Naive thymus-derived CD4-positive, alpha-beta T cell (primary cell): ENCODE data around the gene THAP4. TPM values are rescaled to one million over a fixed set of nuclear protein-coding genes. Genes with fewer than 3 reads are reported as not detected.

ENCODE experiments used
- ATAC-seq: fragments of 150-1000 bp; cut with Tn5 transposase; 2 replicates; pipeline ENCODE4 v1.10.0; 2021; ENCODE audit warnings: mild to moderate bottlenecking, moderate library complexity
- CTCF ChIA-PET: fragments of 350-600 bp; sonication (Branson Sonifier 250); formaldehyde crosslinking; loops from one replicate; lab custom pipeline; 2021; ENCODE audit warnings: antibody characterized with exemption; lab: Charles Lee
- POLR2A ChIA-PET: fragments of 350-600 bp; sonication (Branson Sonifier 250); formaldehyde crosslinking; loops from one replicate; lab custom pipeline; 2021; ENCODE audit warnings: antibody characterized with exemption, inconsistent platforms; lab: Charles Lee
- DNase-seq, 9 donors: peaks; one replicate each; pipeline versions ENCODE4 v3.0.0 to v3.0.0-alpha.2; 2020 to 2022; ENCODE audit warnings: mixed read lengths in 1 of 9
- H3K27ac ChIP-seq: one replicate; pipeline ENCODE4 v1.7.0; 2013; ENCODE audit warnings: mild to moderate bottlenecking, low read depth, low read length, moderate library complexity
- H3K27me3 ChIP-seq, 2 donors: one replicate each; pipeline ENCODE4 v1.7.0; 2013; ENCODE audit warnings: low read length in 2 of 2, mild to moderate bottlenecking in 2 of 2, moderate library complexity in 2 of 2; ENCODE audit not compliant: control insufficient read depth in 2 of 2, insufficient read depth in 2 of 2
- H3K36me3 ChIP-seq, 3 experiments: 1 replicate in 2 of 3; 2 replicates in 1 of 3; pipeline ENCODE4 v1.7.0; 2013; ENCODE audit warnings: low read length in 3 of 3, mild to moderate bottlenecking in 3 of 3, moderate library complexity in 1 of 3; ENCODE audit not compliant: insufficient read depth in 3 of 3, control insufficient read depth in 2 of 3
- H3K4me1 ChIP-seq, 2 donors: one replicate each; pipeline ENCODE4 v1.7.0; 2013; ENCODE audit warnings: low read length in 2 of 2, mild to moderate bottlenecking in 2 of 2, moderate library complexity in 1 of 2; ENCODE audit not compliant: control insufficient read depth in 2 of 2, insufficient read depth in 2 of 2
- H3K4me3 ChIP-seq: 2 replicates; pipeline ENCODE4 v1.7.0; 2013; ENCODE audit warnings: mild to moderate bottlenecking, low read length
- H3K9me3 ChIP-seq, 3 experiments: 1 replicate in 2 of 3; 2 replicates in 1 of 3; pipeline ENCODE4 v1.7.0; 2013; ENCODE audit warnings: low read length in 3 of 3; ENCODE audit not compliant: control insufficient read depth in 2 of 3
- H3K27ac Mint-ChIP-seq, 9 donors: one replicate each; pipeline ENCODE4 v1.8.0; 2020 to 2022; ENCODE audit warnings: mixed read lengths in 9 of 9, mild to moderate bottlenecking in 8 of 9, moderate library complexity in 5 of 9, inconsistent platforms in 2 of 9
- H3K27me3 Mint-ChIP-seq, 5 donors: one replicate each; pipeline ENCODE4 v1.8.0; 2021 to 2022; ENCODE audit warnings: mixed read lengths in 5 of 5, mild to moderate bottlenecking in 1 of 5
- H3K36me3 Mint-ChIP-seq, 5 donors: one replicate each; pipeline ENCODE4 v1.8.0; 2020 to 2022; ENCODE audit warnings: mixed read lengths in 5 of 5, mild to moderate bottlenecking in 3 of 5, inconsistent platforms in 1 of 5
- H3K4me1 Mint-ChIP-seq, 7 donors: one replicate each; pipeline ENCODE4 v1.8.0; 2020 to 2022; ENCODE audit warnings: mixed read lengths in 7 of 7, mild to moderate bottlenecking in 3 of 7, inconsistent platforms in 1 of 7
- H3K4me3 Mint-ChIP-seq, 10 donors: one replicate each; pipeline ENCODE4 v1.8.0; 2020 to 2022; ENCODE audit warnings: mild to moderate bottlenecking in 10 of 10, mixed read lengths in 10 of 10, moderate library complexity in 6 of 10, inconsistent platforms in 2 of 10
- H3K9me3 Mint-ChIP-seq, 11 donors: one replicate each; pipeline ENCODE4 v1.8.0; 2020 to 2022; ENCODE audit warnings: mixed read lengths in 11 of 11, mild to moderate bottlenecking in 4 of 11, inconsistent platforms in 1 of 11, moderate library complexity in 1 of 11
- intact Hi-C, 2 donors: fragments of 100-400 bp; cut with micrococcal nuclease; formaldehyde crosslinking; loops; one replicate each; pipeline ENCODE4 v1.15.1; 2023
- polyA plus RNA-seq, 2 donors: library from polyadenylated mRNA; unstranded; fragments of 300-500 nt; fragmentation: Illumina TruSeq; gene quantifications; one replicate each; pipeline ENCODE4 v1.2.3, GENCODE V29; 2021
- total RNA-seq, 6 experiments: library from RNA in 5 of 6; stranded (reverse) in 5 of 6; gene quantifications; 1 replicate in 5 of 6; 2 replicates in 1 of 6; pipeline ENCODE4 v1.2.3 and lab custom pipeline; 2021 to 2026

Gene THAP4
- total and polyA plus RNA-seq, 7 experiments from 2014 or later: 26.4 to 56.2 (median 30.8) TPM

DNA sequence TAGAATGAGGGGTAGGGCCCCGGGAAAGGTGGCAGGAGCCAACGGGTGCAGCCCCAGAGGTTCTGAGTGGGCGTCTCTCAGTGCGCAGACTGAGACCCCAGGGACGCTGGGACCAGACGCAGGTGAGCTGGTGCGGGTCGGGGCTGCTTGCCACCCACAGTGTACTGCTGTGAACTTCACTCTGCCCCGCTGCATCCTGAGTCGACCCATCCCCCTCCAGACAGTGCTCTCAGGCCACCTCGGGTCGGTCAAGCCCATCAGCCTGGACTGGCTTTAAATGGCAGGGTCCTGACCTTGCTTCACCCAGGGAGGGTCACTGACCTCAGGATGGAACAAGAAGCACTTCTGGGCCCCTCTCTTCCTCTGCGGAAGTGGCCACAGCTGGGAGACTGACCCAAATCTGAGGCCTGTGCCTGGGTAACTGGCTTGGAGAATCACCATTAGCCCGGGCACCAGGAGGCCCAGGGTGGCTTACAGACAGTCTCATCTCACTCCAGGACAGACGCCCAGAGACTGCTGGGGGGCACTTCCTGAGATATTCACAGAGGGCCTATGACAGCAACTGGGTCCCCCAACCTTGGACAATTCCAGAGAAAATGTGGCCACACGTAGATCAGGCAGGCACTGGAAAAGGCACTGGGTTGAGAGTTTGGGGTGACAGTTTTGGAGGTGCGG is 102.1 kb downstream of the THAP4 start:
- Mint-ChIP-seq H3K4me1 (no peaks in the 10 kb centered on the region), H3K4me3 (no peak overlapping the region), H3K27ac (no peak overlapping the region), H3K36me3 (no peaks in the 10 kb centered on the region), H3K9me3 (no peaks in the 10 kb centered on the region), H3K27me3 (peaks cover 4 to 14% (median 8%) of the 10 kb centered on the region in 5 donors)
- intact Hi-C loops: no loop called here
- DNase-seq (no peak), ATAC-seq (no peak)
- Histone ChIP-seq H3K36me3 (no peaks in the 10 kb centered on the region), H3K27ac (no peak overlapping the region), H3K9me3 (no peaks in the 10 kb centered on the region), H3K4me3 (no peak overlapping the region), H3K27me3 (no peaks in the 10 kb centered on the region), H3K4me1 (no peaks in the 10 kb centered on the region)
- ChIA-PET POLR2A (no interaction called here), CTCF (no interaction called here)

Other genes with a start within 250 kb of the THAP4 start
- gene STK25, start 128.6 kb downstream of the THAP4 start, total RNA-seq: 100 to 1,000 TPM in 4 of 5 experiments, 10 to 100 TPM in 1; 90.8 to 170 (median 115) TPM
- 10 to 100 TPM; 74.0 to 81.5 TPM for gene STK25, start 128.6 kb downstream of the THAP4 start, polyA plus RNA-seq
- gene BOK, start 78.4 kb downstream of the THAP4 start, total RNA-seq: 1 to 10 TPM in 1 of 5 experiments, not detected in 4; 1.3 TPM
- under 1 TPM in 1 of 2 donors, not detected in 1; 0.11 TPM for gene BOK, start 78.4 kb downstream of the THAP4 start, polyA plus RNA-seq
- 100 to 1,000 TPM in 2 of 5 experiments, 10 to 100 TPM in 3; 87.2 to 131 (median 95.0) TPM for gene ATG4B, start 535 bp upstream of the THAP4 start, total RNA-seq
- 10 to 100 TPM; 49.7 to 59.2 TPM for gene ATG4B, start 535 bp upstream of the THAP4 start, polyA plus RNA-seq
- gene DTYMK, start 49.7 kb upstream of the THAP4 start, total RNA-seq: 10 to 100 TPM; 12.0 to 65.7 (median 17.0) TPM
- 10 to 100 TPM; 34.9 to 45.7 TPM for gene DTYMK, start 49.7 kb upstream of the THAP4 start, polyA plus RNA-seq
- 100 to 1,000 TPM in 1 of 5 experiments, 10 to 100 TPM in 4; 37.5 to 102 (median 65.4) TPM for gene ING5, start 64.9 kb upstream of the THAP4 start, total RNA-seq
- gene ING5, start 64.9 kb upstream of the THAP4 start, polyA plus RNA-seq: 10 to 100 TPM; 22.3 to 38.7 TPM
- 10 to 100 TPM; 32.5 to 49.8 (median 41.1) TPM for gene D2HGDH, start 97.5 kb upstream of the THAP4 start, total RNA-seq
- gene D2HGDH, start 97.5 kb upstream of the THAP4 start, polyA plus RNA-seq: 1 to 10 TPM; 3.5 to 5.3 TPM
- gene GAL3ST2, start 139.7 kb upstream of the THAP4 start, total RNA-seq: under 1 TPM in 3 of 5 experiments, not detected in 2; 0.17 to 0.93 (median 0.37) TPM
- gene GAL3ST2, start 139.7 kb upstream of the THAP4 start, polyA plus RNA-seq: not detected
- 10 to 100 TPM in 1 of 5 experiments, 1 to 10 TPM in 2, not detected in 2; 1.1 to 13.9 (median 1.2) TPM for gene NEU4, start 172.0 kb upstream of the THAP4 start, total RNA-seq
- gene NEU4, start 172.0 kb upstream of the THAP4 start, polyA plus RNA-seq: not detected
- gene PDCD1, start 221.7 kb upstream of the THAP4 start, total RNA-seq: 1 to 10 TPM in 2 of 5 experiments, under 1 TPM in 1, not detected in 2; 0.56 to 9.4 (median 1.1) TPM
- gene PDCD1, start 221.7 kb upstream of the THAP4 start, polyA plus RNA-seq: under 1 TPM; 0.24 to 0.85 TPM
- under 1 TPM in 1 of 5 experiments, not detected in 4; 0.54 TPM for gene RTP5, start 232.6 kb upstream of the THAP4 start, total RNA-seq
- not detected for gene RTP5, start 232.6 kb upstream of the THAP4 start, polyA plus RNA-seq